Measurements from ENCODE around the gene RAD51C.

DNA sequence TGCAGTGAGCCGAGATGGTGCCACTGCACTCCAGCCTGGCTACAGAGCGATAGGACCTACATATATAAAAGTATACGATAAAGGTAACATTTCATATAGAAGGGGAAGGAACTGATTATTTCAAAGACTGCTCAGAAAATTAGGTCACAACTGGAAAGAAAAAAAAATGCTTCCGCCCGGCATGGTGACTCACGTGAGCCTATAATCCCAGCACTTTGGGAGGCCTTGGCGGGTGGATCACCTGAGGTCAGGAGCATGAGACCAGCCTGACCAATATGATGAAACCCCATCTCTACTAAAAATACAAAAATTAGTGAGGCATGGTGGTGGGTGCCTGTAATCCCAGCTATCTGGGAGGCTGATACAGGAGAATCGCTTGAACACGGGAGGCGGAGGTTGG is 8.4 kb upstream of the RAD51C start:
- no peak for TF ChIP-seq POLR2A (IDR thresholded peaks at IDR 0.05)
- no peak for TF ChIP-seq CTCF (IDR thresholded peaks at IDR 0.05)

Data from uterus (tissue), 2 donors.